GM18505 (cell line): ENCODE measurements around the gene LSM2.
A peak's percentile ranks its signal among the peaks of the same experiment; 100 is the strongest.
"Not testable (repeated sequence)": the region's sequence is repeated elsewhere in the genome, so short reads cannot be mapped to it uniquely, and the experiment has no call there.

ENCODE experiments used
- ATAC-seq: cut with Tn5 transposase; IDR thresholded peaks from one replicate; pipeline ENCODE4 v1.9.1; 2021; ENCODE audit not compliant: unreplicated experiment
- POLR2A ChIP-seq: IDR thresholded peaks from 4 replicates; pipeline ENCODE4 v1.6.1; 2011; ENCODE audit warnings: borderline replicate concordance; ENCODE audit not compliant: insufficient read depth, insufficient read length; ENCODE audit errors: extremely low read depth

Gene LSM2

DNA sequence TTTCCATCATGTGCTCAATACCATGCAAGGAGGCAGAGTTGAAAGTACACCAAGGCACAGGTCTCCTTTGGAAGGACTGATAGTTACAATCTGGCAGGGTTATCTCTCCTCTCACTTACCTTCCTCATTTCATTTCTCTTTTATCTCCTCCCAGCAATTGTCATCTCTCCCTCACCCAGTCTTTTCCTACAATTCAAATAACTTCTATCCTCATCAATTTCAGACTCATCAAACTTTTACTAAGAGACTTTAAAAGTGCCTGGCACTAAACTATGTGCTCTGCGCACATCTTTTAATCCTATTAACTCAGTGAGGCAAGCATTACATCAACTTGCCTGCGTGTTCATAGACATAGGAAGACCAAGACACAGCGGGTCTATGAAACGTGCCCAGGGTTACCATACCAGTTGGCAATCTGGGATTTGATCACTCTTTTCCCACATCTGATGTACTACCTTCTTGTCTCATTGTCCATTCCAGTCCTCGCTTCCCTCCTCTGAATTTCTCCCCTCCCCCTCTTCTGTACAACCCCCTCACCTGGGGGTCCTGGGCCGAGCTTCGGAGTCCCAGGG lies 12.4 kb downstream of the LSM2 start:
- TF ChIP-seq POLR2A: no peak
- no peak for ATAC-seq

- not testable (repeated sequence) for ATAC-seq
Observed at GRCh38 chr6:31793927-31794245, 12.9 kb downstream of the LSM2 start.

DNA sequence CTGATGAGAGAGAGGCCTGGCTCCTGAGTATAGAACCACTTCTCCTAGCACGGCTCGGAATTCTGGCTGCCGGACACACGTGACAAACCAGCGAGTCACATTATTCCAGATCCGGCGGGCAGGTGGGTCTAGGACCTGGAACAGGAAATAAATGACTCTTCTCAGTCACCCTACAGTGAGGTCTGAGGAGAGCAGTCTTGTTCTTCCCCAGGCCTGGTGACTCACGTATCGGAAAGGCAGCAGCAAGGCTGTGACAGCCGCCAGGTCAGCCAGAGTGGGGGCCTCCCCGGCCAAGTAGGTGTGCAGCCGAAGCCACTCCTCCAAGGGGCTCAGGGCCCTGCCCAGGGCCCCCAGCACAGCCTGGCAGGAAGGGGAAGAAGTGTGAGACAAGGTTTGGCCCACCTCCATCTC lies 14.0 kb downstream of the LSM2 start:
- no peak for TF ChIP-seq POLR2A
- no peak for ATAC-seq

- ATAC-seq: no peak
- TF ChIP-seq POLR2A: no peak
Observed at GRCh38 chr6:31792090-31792374, 14.7 kb downstream of the LSM2 start.

DNA sequence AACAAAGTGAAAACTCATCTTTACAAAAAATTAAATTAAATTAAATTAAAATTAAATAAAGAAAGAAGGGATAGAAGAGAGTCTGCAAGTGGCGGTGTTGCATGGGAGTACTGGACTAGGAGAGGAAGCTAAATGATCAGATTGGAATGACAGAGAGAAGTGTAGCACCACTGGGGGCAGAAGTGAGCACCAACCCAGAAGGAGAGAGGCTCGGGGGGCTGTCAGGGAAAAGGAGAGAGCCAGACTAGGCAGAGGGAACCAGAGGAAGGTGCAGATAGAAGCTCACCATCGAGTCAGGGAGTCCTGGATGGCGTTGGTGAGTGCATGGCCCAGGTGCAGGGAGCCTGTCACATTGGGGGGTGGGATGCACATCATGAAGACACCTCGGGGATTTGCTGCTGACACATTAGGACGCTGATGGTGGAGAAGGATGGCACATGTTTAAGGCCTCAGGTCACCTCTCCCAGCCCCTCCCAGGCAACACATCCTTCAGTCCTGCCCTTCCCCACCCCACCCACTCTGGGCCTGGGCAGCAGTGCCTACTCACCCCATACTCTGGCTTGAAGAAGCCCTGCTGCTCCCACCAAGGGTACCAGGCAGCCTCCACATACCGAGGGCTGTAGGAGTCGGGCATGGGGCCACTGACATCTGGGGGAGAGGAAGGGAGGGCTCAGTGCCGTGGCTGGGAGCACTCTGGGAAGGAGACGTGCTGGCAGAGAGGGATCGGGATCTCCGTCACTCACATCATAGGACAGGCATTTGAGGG lies 15.3 kb downstream of the LSM2 start:
- no peak for TF ChIP-seq POLR2A
- no peak for ATAC-seq

DNA sequence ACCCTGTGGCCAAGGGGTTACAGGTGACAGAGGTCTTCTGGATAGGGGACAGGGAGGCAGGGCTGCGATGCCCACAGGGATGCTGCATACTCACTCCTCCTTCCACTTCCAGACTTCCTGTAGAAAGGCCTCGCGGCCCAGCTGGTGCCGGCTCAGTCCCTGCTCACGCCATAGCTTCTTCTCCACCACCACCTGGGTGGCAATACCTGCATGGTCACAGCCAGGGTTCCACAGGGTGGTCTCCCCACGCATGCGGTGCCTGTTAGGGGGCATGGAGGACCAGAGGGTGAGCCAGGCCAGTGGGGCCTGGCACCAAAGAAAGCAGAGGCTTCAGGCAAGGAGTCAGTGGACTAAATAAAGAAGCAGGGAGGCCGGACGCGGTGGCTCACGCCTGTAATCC lies 21.3 kb downstream of the LSM2 start:
- no peak for TF ChIP-seq POLR2A
- ATAC-seq: no peak

DNA sequence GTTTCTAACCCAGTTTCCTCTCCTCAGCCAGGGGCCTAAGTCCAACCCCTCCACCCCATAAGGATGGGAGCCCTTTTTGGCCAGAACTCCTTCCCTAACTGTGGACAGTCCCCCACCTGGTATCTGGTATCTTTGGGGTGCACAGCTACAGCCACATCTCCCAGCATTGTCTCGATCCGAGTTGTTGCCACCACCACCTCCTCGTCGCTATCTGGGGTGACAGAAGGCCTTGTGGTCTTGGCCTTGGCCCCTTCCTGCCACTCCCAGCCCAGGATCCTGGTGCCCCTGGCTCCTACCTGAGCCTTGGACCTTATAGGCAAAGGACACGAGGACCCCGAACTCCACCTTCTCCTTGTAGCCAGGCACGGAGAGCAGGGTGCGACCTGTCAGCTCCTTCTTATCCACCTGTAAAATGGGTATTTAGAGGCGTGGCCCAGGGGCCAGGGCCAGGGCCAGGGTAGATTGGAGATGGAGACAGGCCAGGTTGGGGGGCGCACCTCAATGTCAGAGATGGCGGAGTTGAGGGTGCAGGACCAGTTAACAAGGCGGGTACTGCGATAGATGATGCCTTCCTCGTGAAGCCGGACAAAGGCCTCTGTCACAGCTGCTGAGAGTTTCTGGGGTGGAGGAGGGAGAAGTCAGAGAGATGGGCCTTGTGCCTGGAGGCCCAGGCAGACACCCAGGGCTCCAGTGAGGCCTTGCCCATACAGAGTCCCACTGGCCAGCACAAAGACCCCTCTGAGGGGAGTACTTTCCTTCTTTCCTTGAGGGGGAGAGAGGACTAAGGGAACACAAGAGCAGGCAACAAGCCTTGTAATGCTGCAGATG lies 22.5 kb downstream of the LSM2 start:
- TF ChIP-seq POLR2A: no peak
- ATAC-seq: no peak

DNA sequence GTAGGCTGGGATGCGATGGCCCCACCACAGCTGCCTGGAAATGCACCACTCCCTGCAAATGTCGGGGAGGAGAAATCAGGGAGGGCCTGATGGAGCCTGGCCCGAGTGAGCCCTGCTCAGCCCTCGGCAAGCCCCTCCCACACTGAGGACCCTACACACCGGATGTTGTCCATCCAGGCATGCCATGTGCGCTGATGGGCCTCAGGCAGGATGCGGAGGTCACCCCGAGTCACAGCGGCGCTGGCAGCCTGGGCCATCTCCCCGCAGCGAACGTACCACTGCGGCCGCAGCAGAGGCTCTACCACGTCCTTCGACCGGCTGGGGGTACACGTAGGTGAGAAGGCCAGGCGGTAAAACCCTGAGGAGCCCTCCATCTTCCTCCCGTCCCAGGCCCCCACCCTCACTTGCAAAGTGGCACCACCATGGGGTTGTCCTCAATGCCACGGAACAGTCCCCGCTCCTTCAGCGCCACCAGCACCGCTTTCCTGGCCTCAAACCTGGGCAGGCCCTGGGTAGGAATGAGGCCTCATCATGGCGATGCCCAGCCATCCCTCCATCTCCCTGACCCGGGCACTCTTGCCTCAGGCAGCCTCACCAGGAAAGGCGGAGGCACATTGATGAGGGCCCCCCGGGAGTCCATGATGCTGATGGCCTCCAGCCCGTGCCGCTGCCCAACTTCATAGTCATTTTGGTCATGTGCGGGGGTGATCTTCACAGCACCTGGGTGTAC lies 24.5 kb downstream of the LSM2 start:
- peak; percentile 14 for TF ChIP-seq POLR2A
- no peak for ATAC-seq

DNA sequence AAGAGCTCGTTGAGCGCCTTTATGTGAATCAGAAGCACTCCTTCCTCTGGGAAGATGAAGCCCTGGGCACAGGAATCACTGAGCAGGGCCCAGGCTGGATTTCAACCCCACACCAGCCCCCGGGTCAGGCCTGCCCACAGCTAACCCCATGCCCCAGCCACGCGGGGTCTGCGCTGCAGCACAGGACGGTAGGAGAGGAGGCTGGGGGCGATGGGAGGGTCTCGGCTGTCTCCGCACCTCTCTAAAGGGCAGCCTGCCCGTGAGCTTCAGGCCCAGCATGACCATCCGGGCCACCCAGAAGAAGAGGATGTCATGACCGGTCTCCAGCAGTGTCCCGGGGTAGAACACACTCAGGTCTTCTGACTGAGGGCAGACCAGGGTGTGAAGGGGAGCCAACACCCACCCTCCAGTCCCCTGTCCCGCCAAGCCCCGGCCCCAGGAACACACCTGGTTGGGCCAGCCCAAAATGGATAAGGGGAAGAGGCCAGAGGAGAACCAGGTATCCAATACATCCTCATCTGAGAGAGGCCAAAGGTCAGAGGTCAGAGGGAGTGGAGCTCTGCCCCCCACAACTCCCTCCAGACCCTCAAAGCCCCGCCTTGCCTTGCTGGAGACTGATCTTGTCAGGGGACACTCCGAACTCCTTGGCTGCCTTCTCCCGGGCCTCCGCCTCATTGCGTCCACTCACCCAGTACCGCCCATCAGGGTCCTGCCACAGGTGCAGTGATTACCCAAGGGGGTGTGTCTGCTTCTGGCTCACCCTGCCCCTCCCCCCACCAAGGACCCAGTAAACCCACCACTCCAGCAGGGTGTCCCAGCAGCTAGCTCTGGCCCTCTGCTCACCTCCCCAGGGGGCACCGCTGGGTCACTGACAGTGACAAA lies 25.3 kb downstream of the LSM2 start:
- ATAC-seq: no peak
- TF ChIP-seq POLR2A: no peak

GRCh38 chr6:31780507-31781243 lies 26.1 kb downstream of the LSM2 start:
- ATAC-seq: no peak
- peak; percentile 8 for TF ChIP-seq POLR2A

DNA sequence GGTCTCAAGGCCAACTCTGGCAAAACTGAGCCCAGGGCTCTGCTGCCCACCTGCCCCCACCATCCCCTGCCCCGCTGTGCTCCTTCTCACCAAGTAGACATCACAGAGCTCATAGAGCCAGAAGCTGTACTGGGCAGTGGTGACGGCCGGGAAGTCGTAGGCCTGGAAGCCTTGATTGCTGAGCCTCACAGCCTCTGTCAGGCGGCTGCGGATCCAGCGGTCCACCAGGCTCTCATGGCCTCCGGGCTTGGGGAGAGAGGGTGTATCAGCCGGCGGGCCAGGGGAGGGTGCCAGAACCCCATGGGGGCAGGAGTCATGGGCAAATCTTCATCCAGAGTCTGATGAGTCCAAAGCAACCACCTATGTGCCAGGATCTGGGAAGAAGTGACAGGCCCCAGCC lies 26.9 kb downstream of the LSM2 start:
- TF ChIP-seq POLR2A: no peak
- no peak for ATAC-seq
